IMR-90 (cell line): ENCODE data around the gene DACH1.

ENCODE experiments used
- CEBPB ChIP-seq: IDR thresholded peaks from 2 replicates; pipeline ENCODE4 v1.6.1; 2012; ENCODE audit warnings: low read depth, low read length, improper control_type of control experiment
- MXI1 ChIP-seq: IDR thresholded peaks from 2 replicates; pipeline ENCODE4 v1.6.1; 2012; ENCODE audit warnings: low read depth, mild to moderate bottlenecking, low read length, moderate library complexity, borderline replicate concordance
- NFE2L2 ChIP-seq: fragments of 150-350 bp; IDR thresholded peaks from 2 replicates; pipeline ENCODE4 v1.6.1; 2016; ENCODE audit warnings: low read depth, mild to moderate bottlenecking, low read length
- POLR2A ChIP-seq: IDR thresholded peaks from 2 replicates; pipeline ENCODE4 v1.6.1; 2012; ENCODE audit warnings: mild to moderate bottlenecking, low read depth, low read length
- RAD21 ChIP-seq: IDR thresholded peaks from 2 replicates; pipeline ENCODE4 v1.6.1; 2012; ENCODE audit warnings: low read length, improper control_type of control experiment
- RFX5 ChIP-seq: IDR thresholded peaks from 2 replicates; pipeline ENCODE4 v1.8.0; 2012; ENCODE audit warnings: low read depth, mild to moderate bottlenecking, low read length, moderate library complexity
- SMC3 ChIP-seq: fragments of 150-350 bp; IDR thresholded peaks from 2 replicates; pipeline ENCODE4 v1.6.1; 2016; ENCODE audit warnings: low read depth, mild to moderate bottlenecking, antibody characterized with exemption, low read length, moderate library complexity
- TF ChIP-seq, protein P1 (sequence below): conservative IDR thresholded peaks from 2 replicates; pipeline ENCODE4 v1.5.1; 2012; ENCODE audit warnings: mild to moderate bottlenecking, low read depth, low read length, improper control_type of control experiment
- TF ChIP-seq, protein P2 (sequence below): fragments of 150-350 bp; IDR thresholded peaks from 2 replicates; pipeline ENCODE4 v1.6.1; 2017; ENCODE audit warnings: mild to moderate bottlenecking, antibody characterized with exemption, low read length, low read depth

DNA sequence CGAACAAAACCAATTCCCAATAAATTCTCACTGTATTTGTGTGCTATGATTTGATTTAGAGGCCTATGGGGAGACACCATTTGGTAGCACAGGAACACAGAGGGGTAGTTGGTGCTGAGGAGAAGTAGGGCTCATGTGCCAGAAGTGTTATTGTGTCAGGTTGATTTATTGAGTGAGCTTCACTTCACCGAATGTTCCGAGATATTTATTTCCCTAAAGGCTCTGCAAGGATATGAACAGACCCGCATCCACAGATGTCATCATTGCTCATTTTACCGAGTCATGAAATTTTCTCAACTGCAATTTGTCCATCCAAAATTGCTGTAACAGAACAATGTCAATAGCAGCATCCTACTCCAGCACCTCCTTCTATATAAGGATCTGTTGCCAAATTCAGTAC is 69.5 kb downstream of the DACH1 start:
- no peak for TF ChIP-seq MXI1
- TF ChIP-seq, protein P1, sequence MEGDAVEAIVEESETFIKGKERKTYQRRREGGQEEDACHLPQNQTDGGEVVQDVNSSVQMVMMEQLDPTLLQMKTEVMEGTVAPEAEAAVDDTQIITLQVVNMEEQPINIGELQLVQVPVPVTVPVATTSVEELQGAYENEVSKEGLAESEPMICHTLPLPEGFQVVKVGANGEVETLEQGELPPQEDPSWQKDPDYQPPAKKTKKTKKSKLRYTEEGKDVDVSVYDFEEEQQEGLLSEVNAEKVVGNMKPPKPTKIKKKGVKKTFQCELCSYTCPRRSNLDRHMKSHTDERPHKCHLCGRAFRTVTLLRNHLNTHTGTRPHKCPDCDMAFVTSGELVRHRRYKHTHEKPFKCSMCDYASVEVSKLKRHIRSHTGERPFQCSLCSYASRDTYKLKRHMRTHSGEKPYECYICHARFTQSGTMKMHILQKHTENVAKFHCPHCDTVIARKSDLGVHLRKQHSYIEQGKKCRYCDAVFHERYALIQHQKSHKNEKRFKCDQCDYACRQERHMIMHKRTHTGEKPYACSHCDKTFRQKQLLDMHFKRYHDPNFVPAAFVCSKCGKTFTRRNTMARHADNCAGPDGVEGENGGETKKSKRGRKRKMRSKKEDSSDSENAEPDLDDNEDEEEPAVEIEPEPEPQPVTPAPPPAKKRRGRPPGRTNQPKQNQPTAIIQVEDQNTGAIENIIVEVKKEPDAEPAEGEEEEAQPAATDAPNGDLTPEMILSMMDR = no peak
- TF ChIP-seq, protein P2, sequence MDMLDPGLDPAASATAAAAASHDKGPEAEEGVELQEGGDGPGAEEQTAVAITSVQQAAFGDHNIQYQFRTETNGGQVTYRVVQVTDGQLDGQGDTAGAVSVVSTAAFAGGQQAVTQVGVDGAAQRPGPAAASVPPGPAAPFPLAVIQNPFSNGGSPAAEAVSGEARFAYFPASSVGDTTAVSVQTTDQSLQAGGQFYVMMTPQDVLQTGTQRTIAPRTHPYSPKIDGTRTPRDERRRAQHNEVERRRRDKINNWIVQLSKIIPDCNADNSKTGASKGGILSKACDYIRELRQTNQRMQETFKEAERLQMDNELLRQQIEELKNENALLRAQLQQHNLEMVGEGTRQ = no peak
- no peak for TF ChIP-seq POLR2A
- no peak for TF ChIP-seq NFE2L2
- TF ChIP-seq RAD21 = no peak
- TF ChIP-seq CEBPB = no peak
- TF ChIP-seq RFX5 = no peak
- no peak for TF ChIP-seq SMC3
